ENCODE data around the gene TADA2A. TPM values are rescaled to one million over a fixed set of nuclear protein-coding genes. Genes with fewer than 3 reads are reported as not detected.

The TADA2A gene
- total and polyA plus RNA-seq, 8 donors, result 5.2 to 11.9 (median 9.4) TPM

GRCh38 chr17:37375706-37376105 is 31.0 kb upstream of the TADA2A start, which contains the start of gene C17orf78:
Gene C17orf78, plus strand, starts transcription at chr17:37375985. Its CDS starts 108 bp downstream, at chr17:37376093.
- DNase-seq (no peak), ATAC-seq (no peak), FAIRE-seq (no peak)
- no peak within 1 kb of the TSS for H3K27ac ChIP-seq
- WGBS, 2 donors, result 72 to 79% methylated on average over 7 of the region's 7 CpGs
- no peak within 1 kb of the TSS for H3K4me3 ChIP-seq
- no peaks in the 10 kb centered on the region for H3K27me3 ChIP-seq
- no peaks in the 10 kb centered on the region for H3K9me3 ChIP-seq
- intact Hi-C loops (cut with DNase I), result no loop called here
- H3K36me3 ChIP-seq, result no peaks in the 10 kb centered on the region
- H3K4me1 ChIP-seq, result no peaks in the 10 kb centered on the region
- no peak for TF ChIP-seq CTCF (IDR thresholded peaks at IDR 0.05)

GRCh38 chr17:37382056-37382455 is 24.6 kb upstream of the TADA2A start:
- intact Hi-C loops (cut with DNase I), result no loop called here

GRCh38 chr17:37384560-37385149 is 22.0 kb upstream of the TADA2A start:
- Histone ChIP-seq H3K4me3 (no peak overlapping the region), H3K36me3 (no peaks in the 10 kb centered on the region), H3K9me3 (no peaks in the 10 kb centered on the region), H3K27me3 (no peaks in the 10 kb centered on the region), H3K27ac (no peak overlapping the region), H3K4me1 (no peaks in the 10 kb centered on the region)
- intact Hi-C loops (cut with DNase I), result no loop called here
- ATAC-seq (no peak), DNase-seq (no peak), FAIRE-seq (no peak)
- no peak for TF ChIP-seq CTCF (IDR thresholded peaks at IDR 0.05)
- 60 to 73% methylated on average over 3 of the region's 3 CpGs for WGBS, 2 donors

More at GRCh38 chr17:37382056-37382455, 24.6 kb upstream of the TADA2A start:
- Histone ChIP-seq H3K4me1 (no peaks in the 10 kb centered on the region), H3K36me3 (no peaks in the 10 kb centered on the region), H3K9me3 (no peaks in the 10 kb centered on the region), H3K27ac (no peak overlapping the region), H3K27me3 (no peaks in the 10 kb centered on the region), H3K4me3 (no peak overlapping the region)
- FAIRE-seq, result no peak
- WGBS, 2 donors, result 95 to 100% methylated on average over 1 of the region's 1 CpG
- no peak for TF ChIP-seq CTCF (IDR thresholded peaks at IDR 0.05)
- no peak for DNase-seq
- no peak for ATAC-seq

- Histone ChIP-seq H3K36me3 (no peaks in the 10 kb centered on the region), H3K9me3 (no peaks in the 10 kb centered on the region), H3K4me1 (no peaks in the 10 kb centered on the region), H3K27ac (no peak overlapping the region), H3K27me3 (no peaks in the 10 kb centered on the region), H3K4me3 (no peak overlapping the region)
- FAIRE-seq, result no peak
- TF ChIP-seq CTCF (IDR thresholded peaks at IDR 0.05), result no peak
- no peak for ATAC-seq
- intact Hi-C loops (cut with DNase I), result no loop called here
- no peak for DNase-seq
Measured at GRCh38 chr17:37385474-37385990, 21.2 kb upstream of the TADA2A start.

- Histone ChIP-seq H3K27me3 (no peaks in the 10 kb centered on the region), H3K36me3 (no peaks in the 10 kb centered on the region), H3K4me3 (no peak overlapping the region), H3K9me3 (no peaks in the 10 kb centered on the region), H3K4me1 (no peaks in the 10 kb centered on the region), H3K27ac (no peak overlapping the region)
- DNase-seq, result no peak
- FAIRE-seq, result no peak
- 89 to 96% methylated on average over 5 of the region's 5 CpGs for WGBS, 2 donors
- no peak for ATAC-seq
- intact Hi-C loops (cut with DNase I), result no loop called here
- TF ChIP-seq CTCF (IDR thresholded peaks at IDR 0.05), result no peak
Measured at GRCh38 chr17:37386462-37386861, 20.2 kb upstream of the TADA2A start.

Data from pancreas (tissue), 10 donors.